DND-41 (cell line): Measurements from ENCODE around the gene ATP4B.

Experiments
- CTCF ChIP-seq: IDR thresholded peaks from 2 replicates; pipeline ENCODE4 v1.5.1; 2012; ENCODE audit warnings: borderline replicate concordance, low read length, moderate library complexity, mild to moderate bottlenecking; ENCODE audit not compliant: poor library complexity, severe bottlenecking; ENCODE audit errors: extremely low read depth
- EZH2 ChIP-seq: IDR thresholded peaks from 3 replicates; pipeline ENCODE4 v1.6.1; 2012; ENCODE audit warnings: borderline replicate concordance, low read depth, mild to moderate bottlenecking, moderate library complexity, low read length, inconsistent platforms; ENCODE audit not compliant: severe bottlenecking

GRCh38 chr13:113613789-113614379 is 44.1 kb downstream of the ATP4B start:
- TF ChIP-seq CTCF, result no peak
- no peak for TF ChIP-seq EZH2
